HL-60 (cell line): ENCODE data around the gene F8.

Source experiments
- DNase-seq, 2 experiments: peaks; one replicate each; pipeline ENCODE4 v3.0.0-alpha.2; 2010 to 2020; ENCODE audit warnings: low read depth in 1 of 2, low spot score in 1 of 2
- H3K27ac ChIP-seq: fragments of 250-450 bp; sonication (Bioruptor Pico); replicated peaks from 2 replicates; pipeline ENCODE4 v1.5.1; 2020; ENCODE audit warnings: mild to moderate bottlenecking, moderate library complexity
- H3K27me3 ChIP-seq: fragments of 250-450 bp; sonication (Bioruptor Pico); 2 replicates; pipeline ENCODE4 v1.5.1; 2021; ENCODE audit warnings: mild to moderate bottlenecking, moderate library complexity; ENCODE audit not compliant: insufficient read depth, poor library complexity, severe bottlenecking
- H3K4me3 ChIP-seq: replicated peaks from 2 replicates; pipeline ENCODE4 v1.5.1; 2011; ENCODE audit warnings: mild to moderate bottlenecking, control low read depth, low read length; ENCODE audit not compliant: insufficient read depth
- CTCF ChIP-seq: IDR thresholded peaks from one replicate; pipeline ENCODE4 v1.5.1; 2011; ENCODE audit warnings: low read length, control low read depth, inconsistent platforms; ENCODE audit not compliant: insufficient read depth
- GABPA ChIP-seq: IDR thresholded peaks from 2 replicates; pipeline ENCODE4 v1.6.1; 2012; ENCODE audit warnings: low read depth
- POLR2AphosphoS5 ChIP-seq: IDR thresholded peaks from 2 replicates; pipeline ENCODE4 v1.6.1; 2012; ENCODE audit warnings: low read depth
- REST ChIP-seq: IDR thresholded peaks from 2 replicates; pipeline ENCODE4 v1.6.1; 2012; ENCODE audit warnings: low read depth; ENCODE audit not compliant: insufficient replicate concordance
- SPI1 ChIP-seq: IDR thresholded peaks from 2 replicates; pipeline ENCODE4 v1.6.1; 2012; ENCODE audit warnings: low read depth, mild to moderate bottlenecking, borderline replicate concordance

The F8 gene

GRCh38 chrX:154813801-154814200, 208.7 kb downstream of the F8 start:
- Histone ChIP-seq H3K27ac (no peak overlapping the region), H3K4me3 (no peak overlapping the region), H3K27me3 (no peaks in the 10 kb centered on the region)
- no peak for TF ChIP-seq POLR2AphosphoS5
- no peak for TF ChIP-seq GABPA
- no peak for TF ChIP-seq CTCF
- TF ChIP-seq REST: no peak
- no peak for TF ChIP-seq SPI1
- no peak for DNase-seq

GRCh38 chrX:154812341-154813101, 210.0 kb downstream of the F8 start:
- TF ChIP-seq CTCF (no peak), SPI1 (no peak), REST (no peak), POLR2AphosphoS5 (no peak), GABPA (no peak)
- Histone ChIP-seq H3K27ac (no peak overlapping the region), H3K4me3 (no peak overlapping the region), H3K27me3 (no peaks in the 10 kb centered on the region)
- DNase-seq: no peak

GRCh38 chrX:154809939-154810665, 212.4 kb downstream of the F8 start:
- no peak for DNase-seq
- Histone ChIP-seq H3K27ac (0 out of 2 replicates have a peak overlapping the region, but pooled peaks have one; percentile 12), H3K27me3 (no peaks in the 10 kb centered on the region), H3K4me3 (no peak overlapping the region)
- TF ChIP-seq REST (no peak), SPI1 (no peak), CTCF (no peak), POLR2AphosphoS5 (no peak), GABPA (no peak)
